Sigmoid colon (tissue), 4 donors: Measurements from ENCODE around the gene PAGE2B.
"Not testable (repeated sequence)": the region's sequence is repeated elsewhere in the genome, so short reads cannot be mapped to it uniquely, and the experiment has no call there.

Experiments used
- EP300 ChIP-seq, 4 donors: sonication (generic); formaldehyde crosslinking; IDR thresholded peaks; one replicate each; pipeline ENCODE4 v1.6.1; 2017; ENCODE audit warnings: antibody characterized with exemption in 4 of 4
- POLR2A ChIP-seq, 2 donors: fragments of 450-650 bp; IDR thresholded peaks; one replicate each; pipeline ENCODE4 v1.6.1; 2016; ENCODE audit warnings: antibody characterized with exemption in 2 of 2, mild to moderate bottlenecking in 2 of 2, moderate library complexity in 2 of 2
- POLR2AphosphoS5 ChIP-seq, 4 donors: sonication (generic); formaldehyde crosslinking; IDR thresholded peaks; one replicate each; pipeline ENCODE4 v1.6.1; 2017; ENCODE audit warnings: antibody characterized with exemption in 4 of 4
- TF ChIP-seq, protein P1 (sequence below), 4 experiments: fragments of 450-650 bp in 3 of 4; fragments of 200-600 bp in 1 of 4; IDR thresholded peaks; one replicate each; pipeline ENCODE4 v1.5.1; 2016 to 2019; ENCODE audit warnings: antibody characterized with exemption in 4 of 4, mild to moderate bottlenecking in 3 of 4, moderate library complexity in 2 of 4

DNA sequence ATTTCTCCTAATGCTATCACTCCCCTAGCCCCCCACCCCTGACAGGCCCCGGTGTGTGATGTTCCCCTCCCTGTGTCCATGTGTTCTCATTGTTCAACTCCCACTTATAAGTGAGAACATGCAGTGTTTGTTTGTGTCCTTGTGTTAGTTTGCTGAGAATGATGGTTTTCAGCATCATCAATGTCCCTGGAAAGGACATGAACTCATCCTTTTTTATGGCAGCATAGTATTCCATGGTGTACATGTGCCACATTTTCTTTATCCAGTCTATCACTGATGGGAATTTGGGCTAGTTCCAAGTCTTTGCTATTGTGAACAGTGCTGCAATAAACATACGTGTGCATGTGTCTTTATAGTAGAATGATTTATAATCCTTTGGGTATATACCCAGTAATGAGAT is 7.7 kb upstream of the PAGE2B start:
- TF ChIP-seq, protein P1, sequence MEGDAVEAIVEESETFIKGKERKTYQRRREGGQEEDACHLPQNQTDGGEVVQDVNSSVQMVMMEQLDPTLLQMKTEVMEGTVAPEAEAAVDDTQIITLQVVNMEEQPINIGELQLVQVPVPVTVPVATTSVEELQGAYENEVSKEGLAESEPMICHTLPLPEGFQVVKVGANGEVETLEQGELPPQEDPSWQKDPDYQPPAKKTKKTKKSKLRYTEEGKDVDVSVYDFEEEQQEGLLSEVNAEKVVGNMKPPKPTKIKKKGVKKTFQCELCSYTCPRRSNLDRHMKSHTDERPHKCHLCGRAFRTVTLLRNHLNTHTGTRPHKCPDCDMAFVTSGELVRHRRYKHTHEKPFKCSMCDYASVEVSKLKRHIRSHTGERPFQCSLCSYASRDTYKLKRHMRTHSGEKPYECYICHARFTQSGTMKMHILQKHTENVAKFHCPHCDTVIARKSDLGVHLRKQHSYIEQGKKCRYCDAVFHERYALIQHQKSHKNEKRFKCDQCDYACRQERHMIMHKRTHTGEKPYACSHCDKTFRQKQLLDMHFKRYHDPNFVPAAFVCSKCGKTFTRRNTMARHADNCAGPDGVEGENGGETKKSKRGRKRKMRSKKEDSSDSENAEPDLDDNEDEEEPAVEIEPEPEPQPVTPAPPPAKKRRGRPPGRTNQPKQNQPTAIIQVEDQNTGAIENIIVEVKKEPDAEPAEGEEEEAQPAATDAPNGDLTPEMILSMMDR (IDR thresholded peaks at IDR 0.05): not testable (repeated sequence)
- not testable (repeated sequence) for TF ChIP-seq POLR2A, EP300, POLR2AphosphoS5 (IDR thresholded peaks at IDR 0.05)
